Measurements from ENCODE around the gene HOXB2. TPM values are rescaled to one million over a fixed set of nuclear protein-coding genes. Genes with fewer than 3 reads are reported as not detected.
A peak's percentile ranks its signal among the peaks of the same experiment; 100 is the strongest.

HOXB2 gene
- total and polyA plus RNA-seq, 2 of the 8 experiments (the other 6 are each of a cell fraction or from before 2014, with no cell fraction given): not detected

DNA sequence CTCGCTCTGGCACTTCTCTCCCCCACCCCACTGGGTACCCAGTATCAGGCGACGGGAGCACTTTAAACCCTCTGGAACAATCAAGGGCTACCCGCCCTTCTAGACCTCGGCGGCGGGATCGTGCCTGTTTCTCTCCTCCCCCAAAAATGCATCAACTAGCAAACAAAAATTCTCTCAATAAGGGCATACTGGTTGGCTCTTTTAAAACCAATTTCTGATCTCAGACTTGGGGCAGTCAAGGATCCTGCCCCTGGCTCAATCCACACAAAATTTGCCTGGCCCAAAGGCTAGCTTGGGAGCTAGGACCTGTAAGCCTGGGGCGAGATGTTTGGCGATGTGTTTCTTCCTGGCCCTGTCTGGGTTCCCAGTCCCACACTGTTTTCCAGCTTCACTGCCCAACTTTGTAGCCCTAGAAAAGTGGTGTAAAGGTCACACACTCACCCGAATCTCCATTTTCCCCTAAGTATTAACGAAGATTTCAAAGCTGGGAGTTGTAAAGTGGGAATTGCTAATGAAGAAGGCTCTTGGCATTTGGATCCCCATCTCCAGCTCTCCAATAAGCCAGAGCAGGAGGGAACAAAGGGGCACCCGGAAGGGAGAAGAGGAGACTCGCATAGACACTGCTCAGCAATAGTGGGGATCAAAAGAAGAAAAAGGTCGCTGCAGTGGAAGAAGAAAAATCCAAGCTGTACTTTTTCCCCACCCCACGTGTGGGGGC, 14.4 kb upstream of the HOXB2 start:
- H3K14ac ChIP-seq (ENCODE audit: insufficient read length): no peak overlapping the region
- peaks cover 0 to 9% (median 4%) of the 10 kb centered on the region in 4 experiments; a peak in 4 of 7 replicates for H3K4me1 ChIP-seq (replicated peaks in 1 of 4; ENCODE audit: control insufficient read depth in 3 of 4, insufficient read depth in 4 of 4, low read length in 3 of 4)
- peaks cover 99 to 100% (median 99%) of the 10 kb centered on the region in 4 experiments for H3K27me3 ChIP-seq (replicated peaks in 1 of 4; ENCODE audit: control insufficient read depth in 3 of 4, extremely low read depth in 1 of 4, insufficient read depth in 3 of 4, low read length in 3 of 4)
- H3K79me2 ChIP-seq (ENCODE audit: control insufficient read depth in 1 of 2, insufficient read depth in 2 of 2, low read length in 2 of 2): no peaks in the 10 kb centered on the region
- no peak overlapping the region for H2BK20ac ChIP-seq (ENCODE audit: low read length)
- H2AFZ ChIP-seq (ENCODE audit: low read length): no peak overlapping the region
- H3K79me1 ChIP-seq (ENCODE audit: low read depth, low read length): no peaks in the 10 kb centered on the region
- H3K23ac ChIP-seq (ENCODE audit: insufficient read length): no peak overlapping the region
- H3K9ac ChIP-seq (replicated peaks in 1 of 4; ENCODE audit: extremely low read depth in 1 of 4, low read depth in 3 of 4, low read length in 3 of 4): no peak overlapping the region
- H2AK5ac ChIP-seq (ENCODE audit: low read depth, low read length): no peak overlapping the region
- H3K4me2 ChIP-seq (ENCODE audit: insufficient read depth in 1 of 2, low read depth in 2 of 2, low read length in 2 of 2): no peak overlapping the region
- ChIA-PET POLR2A (ENCODE audit: partially characterized antibody) (no interaction called here), CTCF (ENCODE audit: partially characterized antibody) (interaction anchor here (0.8 to 1.6 kb wide), 9 partner anchors 9 to 294 kb away, joined by 3 to 7 read pairs (median 3); partner anchors contain the start of gene HOXB9)
- FAIRE-seq: no peak
- H3K18ac ChIP-seq (ENCODE audit: extremely low read depth, low read length): no peak overlapping the region; the same call in 1 of the 2 replicates
- peaks cover 16 to 31% of the 10 kb centered on the region in 2 experiments for H4K20me1 ChIP-seq (replicated peaks in 1 of 2; ENCODE audit: control insufficient read depth in 1 of 2, insufficient read depth in 2 of 2, low read length in 2 of 2)
- H3K56ac ChIP-seq (replicated peaks; ENCODE audit: insufficient read length, low read depth, low read length): no peak overlapping the region
- no peaks in the 10 kb centered on the region for H3K9me3 ChIP-seq (ENCODE audit: insufficient read depth in 2 of 2, low read depth in 1 of 2, low read length in 1 of 2)
- 10% methylated on average over 16 of the region's 16 CpGs; no CpG with 5 or more reads in 1 of the 2 experiments for WGBS, 2 experiments (ENCODE audit: extremely low coverage in 1 of 2, insufficient coverage in 1 of 2, insufficient read length in 1 of 2, insufficient replicate concordance in 2 of 2, low coverage in 1 of 2, low lambda C conversion rate in 2 of 2, missing lambda C conversion rate in 1 of 2)
- H4K5ac ChIP-seq (ENCODE audit: insufficient read length, low read depth, low read length): no peak overlapping the region
- H2BK12ac ChIP-seq (ENCODE audit: low read depth, low read length): no peak overlapping the region
- peaks cover 0 to 5% (median 0%) of the 10 kb centered on the region in 4 experiments; a peak in 1 of 8 replicates for H3K36me3 ChIP-seq (ENCODE audit: control insufficient read depth in 2 of 4, insufficient read depth in 4 of 4, low read length in 3 of 4)
- no peak overlapping the region for H4K8ac ChIP-seq (ENCODE audit: extremely low read depth, insufficient read depth, low read length)
- no peak overlapping the region for H3K27ac ChIP-seq (ENCODE audit: low read depth, low read length)
- H3K23me2 ChIP-seq (ENCODE audit: low read depth, low read length): no peaks in the 10 kb centered on the region
- H2BK15ac ChIP-seq (ENCODE audit: low read length): no peak overlapping the region
- H2BK120ac ChIP-seq (replicated peaks; ENCODE audit: low read depth, low read length): no peak overlapping the region
- H4K91ac ChIP-seq (replicated peaks; ENCODE audit: insufficient read length, low read length): no peak overlapping the region
- H3K4ac ChIP-seq (replicated peaks; ENCODE audit: insufficient read length, low read depth, low read length): no peak overlapping the region
- no peak for DNase-seq (ENCODE audit: low read depth in 1 of 2, low spot score in 2 of 2)
- no peak overlapping the region for H3K4me3 ChIP-seq (ENCODE audit: extremely low read depth in 1 of 4, insufficient read depth in 2 of 4, low read depth in 3 of 4, low read length in 4 of 4)
- H2BK5ac ChIP-seq (ENCODE audit: low read depth, low read length): no peak overlapping the region
- TF ChIP-seq EZH2 (IDR thresholded peaks at IDR 0.05; ENCODE audit: low read depth, low read length, severe bottlenecking): peak; percentile 85
- no peak for TF ChIP-seq GABPA (IDR thresholded peaks at IDR 0.05; ENCODE audit: borderline replicate concordance, insufficient read depth, low read length)
- TF ChIP-seq GTF2F1 (IDR thresholded peaks at IDR 0.05; ENCODE audit: borderline replicate concordance, low read depth, low read length): no peak
- no peak for TF ChIP-seq JUN (IDR thresholded peaks at IDR 0.05; ENCODE audit: low read depth, low read length)
- TF ChIP-seq RNF2 (IDR thresholded peaks at IDR 0.05; ENCODE audit: borderline replicate concordance, low read depth, low read length, missing control alignments, poor library complexity, severe bottlenecking): peak; percentile 84
- no peak for TF ChIP-seq RBBP5 (IDR thresholded peaks at IDR 0.05; ENCODE audit: borderline replicate concordance, low read depth, low read length)
- TF ChIP-seq SP2 (IDR thresholded peaks at IDR 0.05; ENCODE audit: low read length): no peak
- TF ChIP-seq RXRA (IDR thresholded peaks at IDR 0.05; ENCODE audit: insufficient read depth, low read depth, low read length): no peak
- TF ChIP-seq RFX5 (IDR thresholded peaks at IDR 0.05; ENCODE audit: borderline replicate concordance, low read depth, low read length): no peak
- no peak for TF ChIP-seq KDM4A (IDR thresholded peaks at IDR 0.05; ENCODE audit: low read depth, low read length, severe bottlenecking)
- peak; percentile 88 for TF ChIP-seq SUZ12 (IDR thresholded peaks at IDR 0.05; ENCODE audit: low read length)
- TF ChIP-seq CBX8 (IDR thresholded peaks at IDR 0.05; ENCODE audit: borderline replicate concordance, low read depth, low read length): peak; percentile 89; the same call in 1 of the 2 replicates
